NCI-H2081 (cell line): ENCODE results near the gene AARSD1.
"Not testable (repeated sequence)": the region's sequence is repeated elsewhere in the genome, so short reads cannot be mapped to it uniquely, and the experiment has no call there.

ENCODE experiments used
- DNase-seq, 2 experiments: peaks; one replicate each; lab custom pipeline; 2025; lab: John Stamatoyannopoulos, UW

Gene AARSD1

GRCh38 chr17:42964161-42964932, at the start of gene AARSD1:
Gene AARSD1 (minus strand): TSS chr17:42964454. CDS start chr17:42964440, 14 bp downstream.
- peak; percentile 94 to 97 for DNase-seq

- no peak for DNase-seq
These were observed 49.0 kb upstream of the AARSD1 start for GRCh38 chr17:43013296-43013695.

- no peak for DNase-seq
These were observed 47.6 kb upstream of the AARSD1 start for GRCh38 chr17:43011728-43012472.

- no peak for DNase-seq
These were observed 46.5 kb upstream of the AARSD1 start for GRCh38 chr17:43010667-43011308.

GRCh38 chr17:43006639-43007551, 42.6 kb upstream of the AARSD1 start, which contains the start of gene IFI35:
Gene IFI35 (plus strand): TSS chr17:43006784. CDS start chr17:43006948, 164 bp downstream.
- peak; percentile 50 to 82 for DNase-seq

GRCh38 chr17:43003542-43004172, 39.4 kb upstream of the AARSD1 start:
- no peak for DNase-seq

- not testable (repeated sequence) for DNase-seq
These were observed 36.6 kb upstream of the AARSD1 start for GRCh38 chr17:43000894-43001293.

GRCh38 chr17:42999003-42999525, 34.8 kb upstream of the AARSD1 start:
- no peak for DNase-seq

- DNase-seq = peak; percentile 100
These were observed 34.0 kb upstream of the AARSD1 start, which contains the start of gene RPL27 for GRCh38 chr17:42997984-42998938. Gene RPL27 (plus strand): TSS chr17:42998419. CDS start chr17:42998751, 332 bp downstream.

- no peak for DNase-seq
These were observed 33.2 kb upstream of the AARSD1 start for GRCh38 chr17:42997390-42997983.

GRCh38 chr17:42993913-42994312, 29.7 kb upstream of the AARSD1 start:
- DNase-seq = not testable (repeated sequence)

- DNase-seq = no peak
These were observed 28.6 kb upstream of the AARSD1 start for GRCh38 chr17:42992872-42993271.

GRCh38 chr17:42991471-42991870, 27.2 kb upstream of the AARSD1 start:
- no peak for DNase-seq

GRCh38 chr17:42989726-42990652, 25.7 kb upstream of the AARSD1 start:
- DNase-seq = no peak

- no peak for DNase-seq
These were observed 24.9 kb upstream of the AARSD1 start for GRCh38 chr17:42989141-42989540.

GRCh38 chr17:42985225-42985624, 21.0 kb upstream of the AARSD1 start:
- DNase-seq = no peak

GRCh38 chr17:42982266-42982665, 18.0 kb upstream of the AARSD1 start:
- no peak for DNase-seq
